22Rv1 (cell line): ENCODE results near the gene MFN2.

Experiments
- ZFX ChIP-seq: fragments of 450-650 bp; IDR thresholded peaks from 2 replicates; pipeline ENCODE4 v1.6.1; 2017; ENCODE audit warnings: antibody characterized with exemption, borderline replicate concordance
- TF ChIP-seq, protein P1 (sequence below): fragments of 450-650 bp; IDR thresholded peaks from 2 replicates; pipeline ENCODE4 v1.5.1; 2017; ENCODE audit warnings: mild to moderate bottlenecking

DNA sequence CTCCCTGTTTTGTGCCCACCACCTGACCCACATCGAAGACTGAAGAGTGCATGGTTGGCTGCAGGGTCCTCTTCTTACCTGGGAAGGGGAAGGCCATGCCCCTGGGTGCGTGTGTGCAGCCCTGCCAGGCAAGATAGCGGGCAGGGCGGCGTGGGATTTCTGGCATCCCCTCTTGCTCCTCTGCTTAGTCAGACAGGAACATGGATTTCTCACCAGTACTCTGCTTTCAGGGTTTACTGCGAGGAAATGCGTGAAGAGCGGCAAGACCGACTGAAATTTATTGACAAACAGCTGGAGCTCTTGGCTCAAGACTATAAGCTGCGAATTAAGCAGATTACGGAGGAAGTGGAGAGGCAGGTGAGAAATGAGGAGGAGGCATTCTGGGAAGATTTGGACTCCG, 23.5 kb downstream of the MFN2 start:
- TF ChIP-seq, protein P1, sequence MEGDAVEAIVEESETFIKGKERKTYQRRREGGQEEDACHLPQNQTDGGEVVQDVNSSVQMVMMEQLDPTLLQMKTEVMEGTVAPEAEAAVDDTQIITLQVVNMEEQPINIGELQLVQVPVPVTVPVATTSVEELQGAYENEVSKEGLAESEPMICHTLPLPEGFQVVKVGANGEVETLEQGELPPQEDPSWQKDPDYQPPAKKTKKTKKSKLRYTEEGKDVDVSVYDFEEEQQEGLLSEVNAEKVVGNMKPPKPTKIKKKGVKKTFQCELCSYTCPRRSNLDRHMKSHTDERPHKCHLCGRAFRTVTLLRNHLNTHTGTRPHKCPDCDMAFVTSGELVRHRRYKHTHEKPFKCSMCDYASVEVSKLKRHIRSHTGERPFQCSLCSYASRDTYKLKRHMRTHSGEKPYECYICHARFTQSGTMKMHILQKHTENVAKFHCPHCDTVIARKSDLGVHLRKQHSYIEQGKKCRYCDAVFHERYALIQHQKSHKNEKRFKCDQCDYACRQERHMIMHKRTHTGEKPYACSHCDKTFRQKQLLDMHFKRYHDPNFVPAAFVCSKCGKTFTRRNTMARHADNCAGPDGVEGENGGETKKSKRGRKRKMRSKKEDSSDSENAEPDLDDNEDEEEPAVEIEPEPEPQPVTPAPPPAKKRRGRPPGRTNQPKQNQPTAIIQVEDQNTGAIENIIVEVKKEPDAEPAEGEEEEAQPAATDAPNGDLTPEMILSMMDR: no peak
- TF ChIP-seq ZFX: no peak
